Mesendoderm (in vitro differentiated cells): ENCODE data around the gene XPC.

Source experiments
- DNase-seq: peaks from one replicate; pipeline ENCODE4 v3.0.0; 2013
- H2AK5ac ChIP-seq: 2 replicates; pipeline ENCODE4 v1.6.1; 2013; ENCODE audit warnings: low read length, inconsistent platforms
- H2BK120ac ChIP-seq: 2 replicates; pipeline ENCODE4 v1.6.1; 2013; ENCODE audit warnings: low read depth, mild to moderate bottlenecking, low read length, moderate library complexity, mixed read lengths
- H2BK15ac ChIP-seq: replicated peaks from 2 replicates; pipeline ENCODE4 v1.6.1; 2013; ENCODE audit warnings: low read depth, mild to moderate bottlenecking, moderate library complexity
- H2BK5ac ChIP-seq: 2 replicates; pipeline ENCODE4 v1.6.1; 2013; ENCODE audit warnings: low read length, inconsistent platforms
- H3K18ac ChIP-seq: 2 replicates; pipeline ENCODE4 v1.6.1; 2013; ENCODE audit warnings: mild to moderate bottlenecking, low read length, mixed read lengths
- H3K23ac ChIP-seq: one replicate; pipeline ENCODE4 v1.6.1; 2013; ENCODE audit warnings: low read length
- H3K27ac ChIP-seq: 2 replicates; pipeline ENCODE4 v1.5.1; 2013; ENCODE audit warnings: low read depth, mild to moderate bottlenecking, inconsistent platforms, low read length, moderate library complexity
- H3K27me3 ChIP-seq: 2 replicates; pipeline ENCODE4 v1.6.1; 2013; ENCODE audit warnings: low read length, control low read depth, mild to moderate bottlenecking, inconsistent platforms; ENCODE audit not compliant: insufficient read depth, poor library complexity
- H3K36me3 ChIP-seq: 2 replicates; pipeline ENCODE4 v1.6.1; 2013; ENCODE audit warnings: low read length, inconsistent platforms; ENCODE audit not compliant: control insufficient read depth, insufficient read depth
- H3K4ac ChIP-seq: one replicate; pipeline ENCODE4 v1.6.1; 2013; ENCODE audit warnings: low read depth, mild to moderate bottlenecking, low read length, moderate library complexity
- H3K4me1 ChIP-seq: 2 replicates; pipeline ENCODE4 v1.6.1; 2013; ENCODE audit warnings: low read depth, low read length, inconsistent platforms; ENCODE audit not compliant: control insufficient read depth
- H3K4me2 ChIP-seq: 2 replicates; pipeline ENCODE4 v1.6.1; 2013; ENCODE audit warnings: low read length
- H3K4me3 ChIP-seq: 2 replicates; pipeline ENCODE4 v1.5.1; 2013; ENCODE audit warnings: mild to moderate bottlenecking, low read length
- H3K56ac ChIP-seq: one replicate; pipeline ENCODE4 v1.6.1; 2013; ENCODE audit warnings: low read length
- H3K79me1 ChIP-seq: 2 replicates; pipeline ENCODE4 v1.6.1; 2013; ENCODE audit warnings: low read length, inconsistent platforms
- H3K79me2 ChIP-seq: 2 replicates; pipeline ENCODE4 v1.6.1; 2013; ENCODE audit warnings: mild to moderate bottlenecking, low read length; ENCODE audit not compliant: control insufficient read depth, insufficient read depth
- H3K9ac ChIP-seq: 2 replicates; pipeline ENCODE4 v1.6.1; 2013; ENCODE audit warnings: low read length, inconsistent platforms
- H4K5ac ChIP-seq: one replicate; pipeline ENCODE4 v1.6.1; 2013; ENCODE audit warnings: low read length
- H4K8ac ChIP-seq: one replicate; pipeline ENCODE4 v1.6.1; 2013; ENCODE audit warnings: low read depth, mild to moderate bottlenecking, control low read depth, low read length, moderate library complexity
- WGBS: extraction: QIAGEN DNeasy Blood & Tissue Kit; methylation state at CpG from one replicate; pipeline ENCODE4 v1.1.7; 2013; ENCODE audit warnings: low lambda C conversion rate, missing lambda C conversion rate; ENCODE audit not compliant: insufficient coverage; ENCODE audit errors: extremely low coverage; 5-methylcytosine and 5-hydroxymethylcytosine counted together

XPC gene

DNA sequence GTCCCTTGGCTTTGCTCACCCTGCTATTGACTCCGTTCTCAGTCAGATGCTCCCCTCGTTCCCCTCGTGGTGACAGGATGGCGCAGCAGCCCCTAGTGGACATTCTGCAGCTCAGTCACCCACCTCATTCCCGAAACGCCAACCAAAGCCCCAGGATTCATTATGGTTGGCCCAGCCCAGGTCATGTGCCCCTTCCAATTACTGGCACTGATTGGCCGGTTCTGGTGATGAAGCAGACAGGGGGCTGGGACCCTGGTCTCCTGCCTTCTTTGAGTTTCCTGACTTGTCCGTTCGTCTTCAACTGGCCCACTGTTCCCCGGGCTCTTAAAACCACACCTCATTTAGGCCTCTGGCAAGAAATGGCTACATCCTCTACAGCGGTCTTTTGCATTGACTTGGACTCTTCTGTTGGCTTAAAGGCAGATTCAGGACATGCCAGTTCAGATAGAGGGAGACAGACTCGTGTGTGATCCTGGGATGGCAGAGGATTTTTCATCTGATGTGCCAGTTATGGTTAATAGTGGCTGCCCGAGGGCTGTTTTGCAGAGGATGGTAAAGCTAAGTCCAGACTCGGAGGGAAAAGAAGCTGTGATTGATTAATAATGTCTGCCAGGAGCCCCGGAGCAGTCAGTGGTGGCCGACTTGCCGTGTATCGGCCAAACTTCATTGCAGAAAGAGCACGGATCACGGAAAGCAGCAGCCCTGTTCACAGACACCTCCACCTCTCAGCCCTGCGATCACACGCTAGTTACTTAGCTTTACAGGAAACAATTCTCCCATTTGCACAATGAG is 38.1 kb upstream of the XPC start:
- peak overlapping the region; percentile 66 for H3K9ac ChIP-seq
- no peaks in the 10 kb centered on the region for H3K79me2 ChIP-seq
- H4K8ac ChIP-seq: no peak overlapping the region
- no peak overlapping the region for H3K4ac ChIP-seq
- peak overlapping the region; percentile 44 for H3K4me3 ChIP-seq
- peak overlapping the region; percentile 23 for H4K5ac ChIP-seq
- peak; percentile 99 for DNase-seq
- peak overlapping the region; percentile 17 for H2BK5ac ChIP-seq
- no peaks in the 10 kb centered on the region for H3K4me1 ChIP-seq
- no peak overlapping the region for H3K23ac ChIP-seq
- H3K36me3 ChIP-seq: no peaks in the 10 kb centered on the region
- H3K27me3 ChIP-seq: no peaks in the 10 kb centered on the region
- no peaks in the 10 kb centered on the region for H3K79me1 ChIP-seq
- no peak overlapping the region for H2AK5ac ChIP-seq
- no peak overlapping the region for H3K18ac ChIP-seq
- peak overlapping the region; percentile 92 for H3K4me2 ChIP-seq
- no peak overlapping the region for H2BK120ac ChIP-seq
- no CpG with 5 or more reads among the region's 22 CpGs for WGBS
- peak overlapping the region; percentile 81 for H3K56ac ChIP-seq
- H3K27ac ChIP-seq: peak overlapping the region; percentile 60
- H2BK15ac ChIP-seq: no peak overlapping the region

DNA sequence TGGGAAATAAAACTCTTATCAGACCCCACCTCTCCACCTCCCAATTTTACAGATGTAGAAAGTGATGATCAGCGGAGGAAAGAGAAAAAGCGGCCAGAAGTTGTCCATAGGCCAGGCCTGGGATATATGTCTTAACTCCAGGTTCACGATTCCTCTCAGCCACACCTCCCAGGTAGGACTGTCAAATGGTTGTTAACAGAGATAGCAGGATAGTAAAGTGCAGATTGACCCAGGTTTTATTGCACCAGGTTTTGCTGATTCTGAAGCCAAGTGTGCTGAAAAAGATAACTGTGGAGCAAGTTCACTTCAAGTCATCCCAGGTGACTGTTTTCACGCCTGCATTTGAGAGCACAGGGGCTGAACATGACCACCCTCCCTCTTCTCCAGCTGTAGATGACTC is 36.4 kb upstream of the XPC start:
- Histone ChIP-seq H2AK5ac (no peak overlapping the region), H3K23ac (no peak overlapping the region), H2BK15ac (no peak overlapping the region), H2BK5ac (no peak overlapping the region), H3K4me1 (no peaks in the 10 kb centered on the region), H3K56ac (no peak overlapping the region), H3K79me2 (no peaks in the 10 kb centered on the region), H3K4ac (no peak overlapping the region), H3K4me2 (no peak overlapping the region), H2BK120ac (no peak overlapping the region), H4K5ac (no peak overlapping the region), H3K36me3 (no peaks in the 10 kb centered on the region), H3K27me3 (no peaks in the 10 kb centered on the region), H3K79me1 (no peaks in the 10 kb centered on the region), H4K8ac (no peak overlapping the region), H3K27ac (no peak overlapping the region), H3K4me3 (no peak overlapping the region), H3K9ac (no peak overlapping the region), H3K18ac (no peak overlapping the region)
- DNase-seq: no peak
- WGBS: no CpG with 5 or more reads among the region's 4 CpGs

- H2BK5ac ChIP-seq: no peak overlapping the region
- H3K79me2 ChIP-seq: no peaks in the 10 kb centered on the region
- H3K4me3 ChIP-seq: no peak overlapping the region
- no peaks in the 10 kb centered on the region for H3K4me1 ChIP-seq
- H2AK5ac ChIP-seq: no peak overlapping the region
- no peak overlapping the region for H3K4ac ChIP-seq
- H3K36me3 ChIP-seq: no peaks in the 10 kb centered on the region
- no peak for DNase-seq
- WGBS: no CpG with 5 or more reads among the region's 7 CpGs
- H3K27ac ChIP-seq: no peak overlapping the region
- H3K79me1 ChIP-seq: no peaks in the 10 kb centered on the region
- H2BK15ac ChIP-seq: no peak overlapping the region
- H3K27me3 ChIP-seq: no peaks in the 10 kb centered on the region
- no peak overlapping the region for H3K23ac ChIP-seq
- no peak overlapping the region for H4K8ac ChIP-seq
- no peak overlapping the region for H3K4me2 ChIP-seq
- no peak overlapping the region for H2BK120ac ChIP-seq
- no peak overlapping the region for H4K5ac ChIP-seq
- no peak overlapping the region for H3K18ac ChIP-seq
- H3K9ac ChIP-seq: no peak overlapping the region
- H3K56ac ChIP-seq: no peak overlapping the region
These were observed 34.8 kb upstream of the XPC start for GRCh38 chr3:14213066-14213774.

DNA sequence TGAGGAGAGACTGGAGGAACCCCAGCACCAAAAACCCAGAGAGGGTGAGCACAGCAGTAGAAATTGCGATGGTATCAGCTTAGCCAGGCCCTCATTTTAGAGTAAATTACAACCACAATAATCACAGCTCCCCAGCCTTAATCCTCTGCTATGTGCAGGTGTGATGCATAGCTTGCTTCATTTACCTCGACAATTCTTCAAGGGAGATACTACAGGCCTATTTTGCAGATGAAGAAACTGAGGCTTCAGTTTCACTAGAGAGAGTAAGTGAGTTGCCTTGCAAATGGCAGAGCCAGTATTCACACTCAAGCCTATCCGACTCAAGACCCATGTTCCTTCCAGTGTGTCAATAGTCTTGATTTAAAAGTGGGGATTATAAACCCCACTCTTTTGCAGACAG is 33.6 kb upstream of the XPC start:
- H3K27me3 ChIP-seq: no peaks in the 10 kb centered on the region
- H3K4me2 ChIP-seq: no peak overlapping the region
- H3K4ac ChIP-seq: no peak overlapping the region
- no peak for DNase-seq
- H4K5ac ChIP-seq: no peak overlapping the region
- no peak overlapping the region for H2AK5ac ChIP-seq
- H3K4me1 ChIP-seq: no peaks in the 10 kb centered on the region
- WGBS: no CpG with 5 or more reads among the region's 3 CpGs
- no peak overlapping the region for H2BK5ac ChIP-seq
- H3K27ac ChIP-seq: no peak overlapping the region
- no peak overlapping the region for H3K9ac ChIP-seq
- no peak overlapping the region for H4K8ac ChIP-seq
- H3K18ac ChIP-seq: no peak overlapping the region
- H3K36me3 ChIP-seq: no peaks in the 10 kb centered on the region
- H3K56ac ChIP-seq: no peak overlapping the region
- no peak overlapping the region for H3K4me3 ChIP-seq
- no peaks in the 10 kb centered on the region for H3K79me1 ChIP-seq
- H2BK120ac ChIP-seq: no peak overlapping the region
- H2BK15ac ChIP-seq: no peak overlapping the region
- H3K79me2 ChIP-seq: no peaks in the 10 kb centered on the region
- H3K23ac ChIP-seq: no peak overlapping the region

- WGBS: no CpG with 5 or more reads among the region's 4 CpGs
- Histone ChIP-seq H2BK5ac (no peak overlapping the region), H3K56ac (no peak overlapping the region), H3K27ac (no peak overlapping the region), H3K4me1 (no peaks in the 10 kb centered on the region), H3K9ac (no peak overlapping the region), H3K79me1 (no peaks in the 10 kb centered on the region), H2BK15ac (no peak overlapping the region), H4K5ac (no peak overlapping the region), H2AK5ac (no peak overlapping the region), H3K79me2 (no peaks in the 10 kb centered on the region), H3K36me3 (no peaks in the 10 kb centered on the region), H3K4ac (no peak overlapping the region), H3K4me2 (no peak overlapping the region), H4K8ac (no peak overlapping the region), H3K18ac (no peak overlapping the region), H3K4me3 (no peak overlapping the region), H3K27me3 (no peaks in the 10 kb centered on the region), H3K23ac (no peak overlapping the region), H2BK120ac (no peak overlapping the region)
- no peak for DNase-seq
These were observed 33.2 kb upstream of the XPC start for GRCh38 chr3:14211621-14212020.
